Activated CD4-positive, alpha-beta T cell treated with anti-CD3 and anti-CD28 coated beads for 36 hours (primary cell): Measurements from ENCODE around the gene TDRD10. TPM values are rescaled to one million over a fixed set of nuclear protein-coding genes. Genes with fewer than 3 reads are reported as not detected.
"Not testable (repeated sequence)": the region's sequence is repeated elsewhere in the genome, so short reads cannot be mapped to it uniquely, and the experiment has no call there.

ENCODE experiments used
- ATAC-seq: fragments of 200-7000 bp; cut with Tn5 transposase; one replicate; pipeline ENCODE4 v1.10.0; 2021; ENCODE audit warnings: mild to moderate bottlenecking, moderate library complexity
- CTCF ChIA-PET: fragments of 350-600 bp; sonication (Branson Sonifier 250); formaldehyde crosslinking; loops from one replicate; lab custom pipeline; 2021; ENCODE audit warnings: antibody characterized with exemption; lab: Charles Lee
- POLR2A ChIA-PET: fragments of 350-600 bp; sonication (Branson Sonifier 250); formaldehyde crosslinking; loops from one replicate; lab custom pipeline; 2021; ENCODE audit warnings: antibody characterized with exemption, inconsistent platforms; lab: Charles Lee
- DNase-seq: peaks from one replicate; pipeline ENCODE4 v3.0.0-alpha.2; 2020
- H3K27ac Mint-ChIP-seq: one replicate; pipeline ENCODE4 v1.8.0; 2021; ENCODE audit warnings: mixed read lengths
- H3K27me3 Mint-ChIP-seq: one replicate; pipeline ENCODE4 v1.8.0; 2021; ENCODE audit warnings: mixed read lengths
- H3K36me3 Mint-ChIP-seq: one replicate; pipeline ENCODE4 v1.8.0; 2021; ENCODE audit warnings: low read depth, mixed read lengths
- H3K4me1 Mint-ChIP-seq: one replicate; pipeline ENCODE4 v1.8.0; 2021; ENCODE audit warnings: mixed read lengths
- H3K4me3 Mint-ChIP-seq: one replicate; pipeline ENCODE4 v1.8.0; 2021; ENCODE audit warnings: mild to moderate bottlenecking, moderate library complexity, mixed read lengths
- H3K9me3 Mint-ChIP-seq: one replicate; pipeline ENCODE4 v1.8.0; 2021; ENCODE audit warnings: low read depth, mixed read lengths
- intact Hi-C, 2 experiments: fragments of 100-400 bp; cut with DNase I in 1 of 2; cut with micrococcal nuclease in 1 of 2; formaldehyde crosslinking; loops; one replicate each; pipeline versions ENCODE4 v1.14.2 to v1.15.1; 2022 to 2024; cut with DNase I, micrococcal nuclease
- total RNA-seq, 2 experiments: library from RNA; stranded (reverse); gene quantifications; one replicate each; pipeline ENCODE4 v1.2.3, GENCODE V29; 2021

TDRD10 gene
- total RNA-seq, 2 experiments from 2014 or later = not detected

GRCh38 chr1:154479764-154480421, 22.1 kb upstream of the TDRD10 start:
- ChIA-PET CTCF (interaction anchor here (0.5 to 9.6 kb wide), 47 partner anchors 7 to 605 kb away, joined by 3 to 115 read pairs (median 4); no protein-coding TSS in a partner anchor), POLR2A (interaction anchor here (0.6 kb wide), 1 partner anchor 17 kb away, joined by 6 read pairs; no protein-coding TSS in a partner anchor)
- ATAC-seq = peak; percentile 84
- DNase-seq = peak; percentile 67
- no peaks in the 10 kb centered on the region for H3K27me3 Mint-ChIP-seq
- H3K4me1 Mint-ChIP-seq = peaks cover 27% of the 10 kb centered on the region
- H3K27ac Mint-ChIP-seq = no peak overlapping the region
- intact Hi-C loops = loop anchor here (1.0 to 5.0 kb wide), 7 partner anchors 66 to 582 kb away; partner anchors contain the start of genes EFNA4 (in 1 of the 2) and IL6R (in 1 of the 2)
- H3K36me3 Mint-ChIP-seq = no peaks in the 10 kb centered on the region
- no peak overlapping the region for H3K4me3 Mint-ChIP-seq
- no peaks in the 10 kb centered on the region for H3K9me3 Mint-ChIP-seq

DNA sequence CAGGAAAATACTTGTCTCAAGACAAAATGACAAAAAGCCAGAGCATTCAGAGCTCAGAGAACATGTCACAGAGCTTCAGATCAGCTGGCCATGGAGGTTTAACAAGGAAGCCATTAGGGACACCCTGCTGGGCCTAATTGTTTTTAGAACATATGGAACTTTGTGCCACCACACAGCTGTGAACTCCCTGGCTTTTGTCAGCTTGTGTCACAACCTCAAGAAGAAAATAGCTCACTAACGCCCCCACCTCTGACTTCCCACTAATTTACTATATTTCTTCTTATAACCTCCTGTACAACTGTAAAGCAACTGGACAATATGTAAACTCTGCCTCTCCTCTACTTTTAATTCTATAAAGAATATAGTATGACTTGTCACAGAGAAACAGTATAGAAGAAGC, 21.0 kb upstream of the TDRD10 start:
- ChIA-PET POLR2A (interaction anchor here (0.6 kb wide), 1 partner anchor 501 kb away, joined by 3 read pairs; no protein-coding TSS in a partner anchor), CTCF (interaction anchor here (0.8 to 9.6 kb wide), 19 partner anchors 8 to 398 kb away, joined by 3 to 115 read pairs (median 5); partner anchors contain the start of gene ATP8B2)
- Mint-ChIP-seq H3K36me3 (no peaks in the 10 kb centered on the region), H3K4me3 (no peak overlapping the region), H3K27me3 (no peaks in the 10 kb centered on the region), H3K9me3 (no peaks in the 10 kb centered on the region), H3K27ac (no peak overlapping the region), H3K4me1 (peaks cover 27% of the 10 kb centered on the region)
- intact Hi-C loops = loop anchor here in 1 of 2 experiments (5.0 kb wide), 1 partner anchor 396 kb away; no protein-coding TSS in a partner anchor
- DNase-seq (no peak), ATAC-seq (no peak)

DNA sequence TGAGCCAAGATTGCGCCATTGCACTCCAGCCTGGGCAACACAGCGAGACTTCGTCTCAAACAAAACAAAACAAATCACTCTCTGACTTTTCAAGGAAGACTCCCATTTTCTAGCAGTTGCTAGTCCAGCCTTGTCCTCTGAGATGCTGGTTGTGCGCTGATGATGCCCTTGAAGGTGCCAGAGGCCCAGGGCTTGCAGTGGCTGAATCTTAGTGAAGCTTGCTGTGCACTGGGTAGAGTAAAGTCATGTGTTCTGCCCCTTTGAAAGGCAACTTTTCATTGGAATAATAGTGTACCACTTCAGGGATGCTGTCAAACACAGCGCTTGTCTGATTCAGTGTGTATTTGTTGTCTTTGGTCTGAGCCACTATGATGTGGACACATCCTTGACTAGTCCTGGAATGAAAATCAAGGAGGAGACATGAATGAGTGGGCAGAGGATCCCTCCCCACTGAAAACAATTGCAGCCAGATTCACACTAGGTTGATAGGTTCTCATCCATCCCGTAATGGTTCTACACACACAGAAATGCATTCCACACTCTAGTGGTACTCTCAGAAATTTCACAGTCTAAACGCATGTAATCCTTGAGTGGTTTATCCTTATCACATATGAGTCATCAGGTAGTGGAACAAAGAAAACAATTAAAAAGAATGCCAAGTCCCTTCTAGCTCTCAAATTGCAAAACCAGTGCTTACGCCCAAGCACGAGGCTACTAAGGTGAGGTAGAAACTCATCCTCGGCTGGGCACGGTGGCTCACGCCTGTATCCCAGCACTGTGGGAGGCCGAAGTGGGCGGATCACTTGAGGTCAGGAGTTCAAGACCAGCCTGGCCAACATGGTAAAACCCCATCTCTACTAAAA, 17.8 kb upstream of the TDRD10 start:
- ATAC-seq (no peak), DNase-seq (no peak)
- Mint-ChIP-seq H3K27ac (no peak overlapping the region), H3K36me3 (no peaks in the 10 kb centered on the region), H3K9me3 (no peaks in the 10 kb centered on the region), H3K4me3 (no peak overlapping the region), H3K27me3 (peaks cover 2% of the 10 kb centered on the region), H3K4me1 (peaks cover 5% of the 10 kb centered on the region)
- ChIA-PET POLR2A (no interaction called here), CTCF (interaction anchor here (0.7 to 9.6 kb wide), 7 partner anchors 10 to 150 kb away, joined by 3 to 115 read pairs (median 4); no protein-coding TSS in a partner anchor)
- intact Hi-C loops = loop anchor here in 1 of 2 experiments (5.0 kb wide), 1 partner anchor 393 kb away; no protein-coding TSS in a partner anchor

- H3K9me3 Mint-ChIP-seq = no peaks in the 10 kb centered on the region
- H3K36me3 Mint-ChIP-seq = no peaks in the 10 kb centered on the region
- H3K4me1 Mint-ChIP-seq = no peaks in the 10 kb centered on the region
- DNase-seq (no peak), ATAC-seq (no peak)
- no peak overlapping the region for H3K27ac Mint-ChIP-seq
- intact Hi-C loops = no loop called here
- ChIA-PET CTCF (interaction anchor here (0.7 to 9.6 kb wide), 6 partner anchors 9 to 150 kb away, joined by 3 to 115 read pairs (median 5); no protein-coding TSS in a partner anchor), POLR2A (interaction anchor here (0.7 kb wide), 1 partner anchor 693 kb away, joined by 3 read pairs; no protein-coding TSS in a partner anchor)
- peaks cover 2% of the 10 kb centered on the region for H3K27me3 Mint-ChIP-seq
- no peak overlapping the region for H3K4me3 Mint-ChIP-seq
Measured at GRCh38 chr1:154485106-154485505, 16.9 kb upstream of the TDRD10 start.

DNA sequence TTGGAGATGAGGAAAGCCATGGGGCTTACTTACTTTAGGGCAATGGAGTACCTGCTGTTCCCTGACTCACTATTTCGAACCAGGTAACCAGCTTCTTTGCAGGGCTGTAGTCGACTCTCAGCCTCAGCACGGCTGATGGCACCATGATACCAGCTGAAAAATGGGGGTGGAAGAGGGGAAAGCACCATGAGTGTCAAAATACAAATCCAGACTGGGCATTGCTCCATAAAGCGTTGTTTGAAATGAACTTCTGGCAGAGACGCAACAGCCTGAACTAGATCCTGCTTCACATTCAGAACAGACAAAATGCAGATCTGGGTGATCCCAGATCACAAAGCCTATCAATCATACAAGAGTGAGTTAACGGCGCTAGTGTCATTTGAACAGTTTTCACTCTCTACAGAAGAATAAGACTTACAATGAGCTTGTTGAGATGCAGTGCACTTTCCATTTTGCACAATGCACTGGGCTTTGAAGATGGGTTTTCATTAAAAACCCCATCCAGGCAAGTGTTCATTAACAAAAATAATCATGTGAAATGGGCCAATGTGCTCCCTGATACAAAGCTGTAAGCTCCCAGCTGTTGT, 16.0 kb upstream of the TDRD10 start:
- DNase-seq (no peak), ATAC-seq (no peak)
- ChIA-PET POLR2A (no interaction called here), CTCF (interaction anchor here (0.9 to 2.1 kb wide), 4 partner anchors 9 to 63 kb away, joined by 4 to 11 read pairs (median 4); no protein-coding TSS in a partner anchor)
- H3K4me1 Mint-ChIP-seq = no peaks in the 10 kb centered on the region
- intact Hi-C loops = no loop called here
- H3K27ac Mint-ChIP-seq = no peak overlapping the region
- H3K4me3 Mint-ChIP-seq = no peak overlapping the region
- H3K36me3 Mint-ChIP-seq = no peaks in the 10 kb centered on the region
- peaks cover 2% of the 10 kb centered on the region for H3K27me3 Mint-ChIP-seq
- no peaks in the 10 kb centered on the region for H3K9me3 Mint-ChIP-seq

- H3K9me3 Mint-ChIP-seq, POLR2A ChIA-PET, H3K27ac Mint-ChIP-seq, H3K27me3 Mint-ChIP-seq, intact Hi-C loops, H3K4me3 Mint-ChIP-seq, DNase-seq, H3K36me3 Mint-ChIP-seq, H3K4me1 Mint-ChIP-seq, ATAC-seq: not testable (repeated sequence)
- CTCF ChIA-PET = interaction anchor here (0.6 to 1.0 kb wide), 3 partner anchors 8 to 63 kb away, joined by 3 to 5 read pairs (median 4); no protein-coding TSS in a partner anchor
Measured at GRCh38 chr1:154486756-154487155, 15.3 kb upstream of the TDRD10 start.

DNA sequence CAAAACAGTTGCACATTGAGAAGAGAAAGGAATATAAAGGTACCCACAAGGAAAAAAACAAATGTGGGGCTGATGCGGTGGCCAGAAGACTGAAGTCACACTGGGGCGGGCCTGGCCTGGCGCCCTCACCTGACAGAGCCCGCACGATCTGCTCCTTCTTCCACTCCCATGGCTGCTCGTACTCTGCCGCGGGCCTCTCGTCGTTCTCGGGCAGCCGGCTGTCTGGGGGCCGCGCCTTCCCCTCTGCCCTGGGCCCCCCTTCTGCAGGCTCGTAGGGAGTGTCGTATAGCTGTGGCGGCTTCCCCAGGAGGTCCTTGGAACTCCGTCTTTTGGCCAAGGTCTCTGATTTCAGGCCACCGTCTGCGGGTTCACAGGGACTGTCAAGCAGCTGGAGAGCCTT, 13.1 kb upstream of the TDRD10 start:
- Mint-ChIP-seq H3K9me3 (no peaks in the 10 kb centered on the region), H3K36me3 (no peaks in the 10 kb centered on the region), H3K4me3 (no peak overlapping the region), H3K27ac (no peak overlapping the region), H3K4me1 (peaks cover 17% of the 10 kb centered on the region), H3K27me3 (peaks cover 6% of the 10 kb centered on the region)
- intact Hi-C loops = no loop called here
- DNase-seq (no peak), ATAC-seq (no peak)
- POLR2A ChIA-PET = interaction anchor here (0.6 kb wide), 1 partner anchor 35 kb away, joined by 3 read pairs; no protein-coding TSS in a partner anchor
- CTCF ChIA-PET = interaction anchor here (0.7 to 2.8 kb wide), 4 partner anchors 8 to 553 kb away, joined by 3 to 8 read pairs (median 4); no protein-coding TSS in a partner anchor

DNA sequence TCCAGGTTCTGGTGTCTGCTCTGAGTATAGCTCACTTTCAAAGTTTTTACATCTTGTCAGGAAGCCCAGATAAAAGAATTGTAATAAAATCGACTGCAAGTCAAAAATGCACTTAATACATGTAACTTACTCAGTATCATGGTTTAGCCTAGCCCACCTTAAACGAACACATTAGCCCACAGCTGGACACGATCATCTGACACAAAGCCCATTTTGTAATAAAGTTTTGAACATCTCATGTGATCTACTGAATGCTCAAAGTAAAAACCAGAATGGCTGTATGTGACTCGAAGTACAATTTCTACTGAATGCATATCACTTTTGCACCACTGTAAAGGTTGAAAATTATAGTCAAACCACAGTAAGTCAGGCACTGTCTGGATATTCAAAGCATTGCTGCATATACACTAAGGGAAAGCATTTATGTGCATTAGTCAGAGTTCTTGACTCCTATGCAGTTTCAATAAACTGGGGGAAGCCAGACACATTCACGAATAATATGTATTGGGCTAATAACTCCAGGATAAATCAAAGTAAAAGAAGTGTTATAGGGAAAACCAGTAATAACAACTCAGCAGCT, 12.2 kb upstream of the TDRD10 start:
- peak; percentile 47 for ATAC-seq
- Mint-ChIP-seq H3K27me3 (peaks cover 6% of the 10 kb centered on the region), H3K36me3 (no peaks in the 10 kb centered on the region), H3K4me3 (no peak overlapping the region), H3K27ac (no peak overlapping the region), H3K9me3 (no peaks in the 10 kb centered on the region), H3K4me1 (peaks cover 18% of the 10 kb centered on the region)
- ChIA-PET POLR2A (interaction anchor here (0.6 kb wide), 1 partner anchor 50 kb away, joined by 12 read pairs; no protein-coding TSS in a partner anchor), CTCF (interaction anchor here (0.7 to 2.8 kb wide), 8 partner anchors 9 to 552 kb away, joined by 3 to 8 read pairs (median 4); no protein-coding TSS in a partner anchor)
- no peak for DNase-seq
- intact Hi-C loops = no loop called here

- peaks cover 18% of the 10 kb centered on the region for H3K4me1 Mint-ChIP-seq
- no peaks in the 10 kb centered on the region for H3K36me3 Mint-ChIP-seq
- no peaks in the 10 kb centered on the region for H3K9me3 Mint-ChIP-seq
- CTCF ChIA-PET = interaction anchor here (0.7 to 7.7 kb wide), 7 partner anchors 10 to 340 kb away, joined by 3 to 63 read pairs (median 4); no protein-coding TSS in a partner anchor
- H3K27me3 Mint-ChIP-seq = peaks cover 6% of the 10 kb centered on the region
- no peak overlapping the region for H3K27ac Mint-ChIP-seq
- no peak overlapping the region for H3K4me3 Mint-ChIP-seq
- DNase-seq = no peak
- ATAC-seq = no peak
- POLR2A ChIA-PET = interaction anchor here (0.6 kb wide), 1 partner anchor 51 kb away, joined by 12 read pairs; no protein-coding TSS in a partner anchor
- intact Hi-C loops = no loop called here
Measured at GRCh38 chr1:154490317-154490716, 11.7 kb upstream of the TDRD10 start.

- Mint-ChIP-seq H3K27ac (no peak overlapping the region), H3K9me3 (no peaks in the 10 kb centered on the region), H3K36me3 (no peaks in the 10 kb centered on the region), H3K4me1 (peaks cover 33% of the 10 kb centered on the region), H3K27me3 (peaks cover 4% of the 10 kb centered on the region), H3K4me3 (no peak overlapping the region)
- intact Hi-C loops = no loop called here
- POLR2A ChIA-PET = interaction anchor here (0.6 kb wide), 1 partner anchor 798 kb away, joined by 3 read pairs; no protein-coding TSS in a partner anchor
- CTCF ChIA-PET = interaction anchor here (0.6 to 7.7 kb wide), 5 partner anchors 11 to 327 kb away, joined by 3 to 63 read pairs (median 4); no protein-coding TSS in a partner anchor
- DNase-seq (no peak), ATAC-seq (no peak)
Measured at GRCh38 chr1:154492115-154492514, 9.9 kb upstream of the TDRD10 start.
